ENCODE results near the gene DRD4. TPM values are rescaled to one million over a fixed set of nuclear protein-coding genes. Genes with fewer than 3 reads are reported as not detected.

Gene DRD4
- total RNA-seq, 2 experiments from 2014 or later, result 0.51 to 0.72 TPM

Other genes with a start within 250 kb of the DRD4 start
- gene PKP3, start 243.1 kb upstream of the DRD4 start, total RNA-seq, result under 1 TPM; 0.30 to 0.45 TPM
- gene SIGIRR, start 222.3 kb upstream of the DRD4 start, total RNA-seq, result 100 to 1,000 TPM; 273 to 276 TPM
- gene ANO9, start 195.3 kb upstream of the DRD4 start, total RNA-seq, result 100 to 1,000 TPM; 115 to 122 TPM
- gene PTDSS2, start 187.0 kb upstream of the DRD4 start, total RNA-seq, result 10 to 100 TPM; 27.6 to 27.8 TPM
- gene RNH1, start 130.0 kb upstream of the DRD4 start, total RNA-seq, result 10 to 100 TPM; 88.9 to 93.2 TPM
- gene HRAS, start 101.7 kb upstream of the DRD4 start, total RNA-seq, result 10 to 100 TPM; 47.6 to 49.9 TPM
- gene LRRC56, start 99.7 kb upstream of the DRD4 start, total RNA-seq, result 1 to 10 TPM; 4.3 to 4.7 TPM
- 1 to 10 TPM; 2.5 to 2.7 TPM for gene LMNTD2, start 76.5 kb upstream of the DRD4 start, total RNA-seq
- gene RASSF7, start 76.3 kb upstream of the DRD4 start, total RNA-seq, result 10 to 100 TPM; 36.5 to 41.0 TPM
- 10 to 100 TPM; 55.4 to 58.9 TPM for gene PHRF1, start 60.8 kb upstream of the DRD4 start, total RNA-seq
- gene IRF7, start 21.3 kb upstream of the DRD4 start, total RNA-seq, result 100 to 1,000 TPM; 160 to 165 TPM
- gene CDHR5, start 12.3 kb upstream of the DRD4 start, total RNA-seq, result not detected
- gene SCT, start 10.1 kb upstream of the DRD4 start, total RNA-seq, result not detected
- gene DEAF1, start 58.0 kb downstream of the DRD4 start, total RNA-seq, result 10 to 100 TPM; 33.1 to 36.0 TPM
- gene TMEM80, start 58.5 kb downstream of the DRD4 start, total RNA-seq, result 10 to 100 TPM; 38.9 to 39.7 TPM
- 10 to 100 TPM; 19.0 to 24.5 TPM for gene EPS8L2, start 69.0 kb downstream of the DRD4 start, total RNA-seq
- 100 to 1,000 TPM; 199 to 206 TPM for gene TALDO1, start 110.2 kb downstream of the DRD4 start, total RNA-seq
- gene GATD1, start 140.2 kb downstream of the DRD4 start, total RNA-seq, result 10 to 100 TPM; 59.8 to 62.4 TPM
- gene CEND1, start 152.8 kb downstream of the DRD4 start, total RNA-seq, result under 1 TPM in 1 of 2 experiments, not detected in 1; 0.37 TPM
- gene SLC25A22, start 161.0 kb downstream of the DRD4 start, total RNA-seq, result 10 to 100 TPM; 35.1 to 35.8 TPM
- 10 to 100 TPM; 53.4 to 53.6 TPM for gene PIDD1, start 168.0 kb downstream of the DRD4 start, total RNA-seq
- 1,000 to 10,000 TPM; 2,888 to 3,019 TPM for gene RPLP2, start 172.7 kb downstream of the DRD4 start, total RNA-seq
- 100 to 1,000 TPM; 110 to 125 TPM for gene PNPLA2, start 181.6 kb downstream of the DRD4 start, total RNA-seq
- gene CRACR2B, start 190.7 kb downstream of the DRD4 start, total RNA-seq, result 10 to 100 TPM; 10.5 to 11.2 TPM
- gene CD151, start 195.7 kb downstream of the DRD4 start, total RNA-seq, result 10 to 100 TPM; 36.4 to 37.4 TPM
- gene POLR2L, start 205.3 kb downstream of the DRD4 start, total RNA-seq, result 10 to 100 TPM; 76.7 to 78.9 TPM
- gene TSPAN4, start 205.6 kb downstream of the DRD4 start, total RNA-seq, result 10 to 100 TPM; 19.0 to 20.3 TPM

All from activated naive CD8-positive, alpha-beta T cell treated with anti-CD3 and anti-CD28 coated beads, Interleukin-2, amount 10 ng/mL, durations not matched to agents 7 days and 5 days (primary cell).